ENCODE measurements around the gene C9.

Gene C9

GRCh38 chr5:39364367-39364766, at the start of gene C9:
TSS of gene C9 (minus strand) at chr5:39364495. CDS start at chr5:39364464, 31 bp downstream.
- H3K4me1 ChIP-seq (ENCODE audit: control insufficient read depth, low read length): no peaks in the 10 kb centered on the region
- H4K20me1 ChIP-seq (ENCODE audit: control insufficient read depth, insufficient read depth, low read depth, low read length): no peaks in the 10 kb centered on the region
- H3K9me2 ChIP-seq (replicated peaks; ENCODE audit: control insufficient read depth, low read length): no peaks in the 10 kb centered on the region
- no peaks in the 10 kb centered on the region for H3K27me3 ChIP-seq (ENCODE audit: control insufficient read depth, low read length)
- H3K4me2 ChIP-seq (ENCODE audit: low read length): no peak within 1 kb of the TSS
- TF ChIP-seq, protein P1, sequence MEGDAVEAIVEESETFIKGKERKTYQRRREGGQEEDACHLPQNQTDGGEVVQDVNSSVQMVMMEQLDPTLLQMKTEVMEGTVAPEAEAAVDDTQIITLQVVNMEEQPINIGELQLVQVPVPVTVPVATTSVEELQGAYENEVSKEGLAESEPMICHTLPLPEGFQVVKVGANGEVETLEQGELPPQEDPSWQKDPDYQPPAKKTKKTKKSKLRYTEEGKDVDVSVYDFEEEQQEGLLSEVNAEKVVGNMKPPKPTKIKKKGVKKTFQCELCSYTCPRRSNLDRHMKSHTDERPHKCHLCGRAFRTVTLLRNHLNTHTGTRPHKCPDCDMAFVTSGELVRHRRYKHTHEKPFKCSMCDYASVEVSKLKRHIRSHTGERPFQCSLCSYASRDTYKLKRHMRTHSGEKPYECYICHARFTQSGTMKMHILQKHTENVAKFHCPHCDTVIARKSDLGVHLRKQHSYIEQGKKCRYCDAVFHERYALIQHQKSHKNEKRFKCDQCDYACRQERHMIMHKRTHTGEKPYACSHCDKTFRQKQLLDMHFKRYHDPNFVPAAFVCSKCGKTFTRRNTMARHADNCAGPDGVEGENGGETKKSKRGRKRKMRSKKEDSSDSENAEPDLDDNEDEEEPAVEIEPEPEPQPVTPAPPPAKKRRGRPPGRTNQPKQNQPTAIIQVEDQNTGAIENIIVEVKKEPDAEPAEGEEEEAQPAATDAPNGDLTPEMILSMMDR (IDR thresholded peaks at IDR 0.05; ENCODE audit: low read depth, low read length, poor library complexity, severe bottlenecking): no peak
- TF ChIP-seq EZH2phosphoT487 (IDR thresholded peaks at IDR 0.05; ENCODE audit: borderline replicate concordance, low read length): no peak
- H3F3A ChIP-seq (ENCODE audit: control insufficient read depth, insufficient read depth): no peaks in the 10 kb centered on the region
- H3K36me3 ChIP-seq (ENCODE audit: control insufficient read depth, low read length): no peaks in the 10 kb centered on the region
- H3K27ac ChIP-seq (ENCODE audit: low read depth, low read length): no peak within 1 kb of the TSS
- no peaks in the 10 kb centered on the region for H3K9me3 ChIP-seq (ENCODE audit: control insufficient read depth, insufficient read depth, low read length)
- H3K79me2 ChIP-seq (ENCODE audit: control insufficient read depth, low read length): no peaks in the 10 kb centered on the region
- no peak within 1 kb of the TSS for H3K4me3 ChIP-seq (ENCODE audit: low read length)

DNA sequence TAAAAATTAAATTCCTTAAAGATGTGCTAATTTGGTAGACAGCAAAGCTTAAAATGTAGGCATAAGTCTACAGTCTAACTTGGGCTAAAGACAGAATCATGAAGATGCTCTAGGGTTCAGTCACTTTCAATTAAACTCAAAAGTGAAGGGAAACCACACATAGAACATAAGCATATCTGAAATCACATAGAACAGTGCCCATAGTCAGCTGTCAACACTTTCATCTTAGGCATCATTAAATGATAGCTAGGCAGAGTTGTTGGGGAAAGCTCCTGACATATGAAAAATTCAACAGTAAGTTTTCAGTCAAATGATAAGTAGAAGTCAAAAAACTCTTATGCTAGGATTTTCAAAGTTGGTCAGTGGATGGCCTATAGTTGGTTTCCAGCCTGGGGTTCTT, 49.5 kb upstream of the C9 start:
- TF ChIP-seq EZH2phosphoT487 (IDR thresholded peaks at IDR 0.05; ENCODE audit: borderline replicate concordance, low read length): no peak
- no peak overlapping the region for H3K27ac ChIP-seq (ENCODE audit: low read depth, low read length)
- H3K9me3 ChIP-seq (ENCODE audit: control insufficient read depth, insufficient read depth, low read length): no peaks in the 10 kb centered on the region
- no peaks in the 10 kb centered on the region for H3K4me1 ChIP-seq (ENCODE audit: control insufficient read depth, low read length)
- H3K36me3 ChIP-seq (ENCODE audit: control insufficient read depth, low read length): no peaks in the 10 kb centered on the region
- no peaks in the 10 kb centered on the region for H3K27me3 ChIP-seq (ENCODE audit: control insufficient read depth, low read length)
- H3K79me2 ChIP-seq (ENCODE audit: control insufficient read depth, low read length): no peaks in the 10 kb centered on the region
- no peaks in the 10 kb centered on the region for H4K20me1 ChIP-seq (ENCODE audit: control insufficient read depth, insufficient read depth, low read depth, low read length)
- no peak overlapping the region for H3K4me3 ChIP-seq (ENCODE audit: low read length)
- H3F3A ChIP-seq (ENCODE audit: control insufficient read depth, insufficient read depth): no peaks in the 10 kb centered on the region
- no peaks in the 10 kb centered on the region for H3K9me2 ChIP-seq (replicated peaks; ENCODE audit: control insufficient read depth, low read length)
- H3K4me2 ChIP-seq (ENCODE audit: low read length): no peak overlapping the region

- no peak overlapping the region for H3K4me3 ChIP-seq (ENCODE audit: low read length)
- H3K27me3 ChIP-seq (ENCODE audit: control insufficient read depth, low read length): no peaks in the 10 kb centered on the region
- no peaks in the 10 kb centered on the region for H3K9me3 ChIP-seq (ENCODE audit: control insufficient read depth, insufficient read depth, low read length)
- H4K20me1 ChIP-seq (ENCODE audit: control insufficient read depth, insufficient read depth, low read depth, low read length): no peaks in the 10 kb centered on the region
- no peaks in the 10 kb centered on the region for H3K9me2 ChIP-seq (replicated peaks; ENCODE audit: control insufficient read depth, low read length)
- no peak for TF ChIP-seq EZH2phosphoT487 (IDR thresholded peaks at IDR 0.05; ENCODE audit: borderline replicate concordance, low read length)
- TF ChIP-seq, protein P1 (IDR thresholded peaks at IDR 0.05; ENCODE audit: low read depth, low read length, poor library complexity, severe bottlenecking): no peak
- no peak overlapping the region for H3K4me2 ChIP-seq (ENCODE audit: low read length)
- H3K79me2 ChIP-seq (ENCODE audit: control insufficient read depth, low read length): no peaks in the 10 kb centered on the region
- no peaks in the 10 kb centered on the region for H3K36me3 ChIP-seq (ENCODE audit: control insufficient read depth, low read length)
- H3K4me1 ChIP-seq (ENCODE audit: control insufficient read depth, low read length): no peaks in the 10 kb centered on the region
- H3F3A ChIP-seq (ENCODE audit: control insufficient read depth, insufficient read depth): no peaks in the 10 kb centered on the region
- no peak overlapping the region for H3K27ac ChIP-seq (ENCODE audit: low read depth, low read length)
Observed at GRCh38 chr5:39412721-39413394, 48.6 kb upstream of the C9 start.

DNA sequence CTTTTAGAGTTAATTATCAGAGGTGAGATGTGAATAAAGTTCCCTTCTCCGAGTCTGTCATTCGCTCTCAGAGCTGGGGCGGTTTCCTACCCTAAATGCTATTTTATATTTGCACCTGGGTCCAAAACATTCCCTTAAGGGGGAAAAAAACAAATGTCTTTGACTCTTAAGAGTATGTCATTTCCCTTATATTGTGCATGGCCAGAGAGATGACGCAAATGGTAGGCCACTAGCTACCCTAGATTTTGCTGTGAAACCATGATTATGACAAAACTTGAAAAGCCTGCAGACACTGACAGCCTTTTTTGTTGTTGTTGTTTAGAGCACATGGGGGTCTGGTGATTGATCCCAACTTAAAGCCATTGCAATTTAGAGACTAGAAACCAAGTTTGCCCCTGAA, 47.7 kb upstream of the C9 start:
- H3K27me3 ChIP-seq (ENCODE audit: control insufficient read depth, low read length): no peaks in the 10 kb centered on the region
- H3F3A ChIP-seq (ENCODE audit: control insufficient read depth, insufficient read depth): no peaks in the 10 kb centered on the region
- H3K36me3 ChIP-seq (ENCODE audit: control insufficient read depth, low read length): no peaks in the 10 kb centered on the region
- H3K4me1 ChIP-seq (ENCODE audit: control insufficient read depth, low read length): no peaks in the 10 kb centered on the region
- H3K27ac ChIP-seq (ENCODE audit: low read depth, low read length): no peak overlapping the region
- H3K9me3 ChIP-seq (ENCODE audit: control insufficient read depth, insufficient read depth, low read length): no peaks in the 10 kb centered on the region
- no peaks in the 10 kb centered on the region for H3K79me2 ChIP-seq (ENCODE audit: control insufficient read depth, low read length)
- no peak for TF ChIP-seq EZH2phosphoT487 (IDR thresholded peaks at IDR 0.05; ENCODE audit: borderline replicate concordance, low read length)
- TF ChIP-seq, protein P1 (IDR thresholded peaks at IDR 0.05; ENCODE audit: low read depth, low read length, poor library complexity, severe bottlenecking): no peak
- H3K4me3 ChIP-seq (ENCODE audit: low read length): no peak overlapping the region
- no peak overlapping the region for H3K4me2 ChIP-seq (ENCODE audit: low read length)
- no peaks in the 10 kb centered on the region for H4K20me1 ChIP-seq (ENCODE audit: control insufficient read depth, insufficient read depth, low read depth, low read length)
- H3K9me2 ChIP-seq (replicated peaks; ENCODE audit: control insufficient read depth, low read length): no peaks in the 10 kb centered on the region

Data from DOHH2 (cell line).